HG03439 (cell line): ENCODE results near the gene L3MBTL4.
A peak's percentile ranks its signal among the peaks of the same experiment; 100 is the strongest.
"Not testable (repeated sequence)": the region's sequence is repeated elsewhere in the genome, so short reads cannot be mapped to it uniquely, and the experiment has no call there.

Experiments
- ATAC-seq: cut with Tn5 transposase; IDR thresholded peaks from one replicate; pipeline ENCODE4 v1.9.1; 2021; ENCODE audit warnings: mild to moderate bottlenecking, moderate library complexity; ENCODE audit not compliant: unreplicated experiment

Gene L3MBTL4

GRCh38 chr18:6313415-6313814 is 101.3 kb downstream of the L3MBTL4 start:
- no peak for ATAC-seq

- no peak for ATAC-seq
These were observed 103.1 kb downstream of the L3MBTL4 start for GRCh38 chr18:6311456-6312215.

GRCh38 chr18:6310714-6311113 is 104.0 kb downstream of the L3MBTL4 start:
- ATAC-seq = no peak

- ATAC-seq = no peak
These were observed 116.8 kb downstream of the L3MBTL4 start for GRCh38 chr18:6297875-6298274.

- ATAC-seq = no peak
These were observed 120.4 kb downstream of the L3MBTL4 start for GRCh38 chr18:6294148-6294784.

GRCh38 chr18:6289843-6290242 is 124.9 kb downstream of the L3MBTL4 start:
- ATAC-seq = no peak

GRCh38 chr18:6286585-6286984 is 128.1 kb downstream of the L3MBTL4 start:
- no peak for ATAC-seq

- ATAC-seq = no peak
These were observed 129.9 kb downstream of the L3MBTL4 start for GRCh38 chr18:6284761-6285160.

GRCh38 chr18:6284300-6284699 is 130.4 kb downstream of the L3MBTL4 start:
- ATAC-seq = no peak

- ATAC-seq = no peak
These were observed 132.8 kb downstream of the L3MBTL4 start for GRCh38 chr18:6281874-6282273.

- ATAC-seq = no peak
These were observed 134.4 kb downstream of the L3MBTL4 start for GRCh38 chr18:6280211-6280743.

- no peak for ATAC-seq
These were observed 135.4 kb downstream of the L3MBTL4 start for GRCh38 chr18:6279308-6279707.

GRCh38 chr18:6273423-6273822 is 141.3 kb downstream of the L3MBTL4 start:
- ATAC-seq = no peak

- ATAC-seq = not testable (repeated sequence)
These were observed 142.6 kb downstream of the L3MBTL4 start for GRCh38 chr18:6272144-6272543.

- ATAC-seq = no peak
These were observed 143.1 kb downstream of the L3MBTL4 start for GRCh38 chr18:6271585-6271984.

- ATAC-seq = peak; percentile 86
These were observed 143.9 kb downstream of the L3MBTL4 start for GRCh38 chr18:6270771-6271216.

- no peak for ATAC-seq
These were observed 144.9 kb downstream of the L3MBTL4 start for GRCh38 chr18:6269660-6270332.

GRCh38 chr18:6266212-6266611 is 148.5 kb downstream of the L3MBTL4 start:
- ATAC-seq = no peak

GRCh38 chr18:6261938-6262337 is 152.8 kb downstream of the L3MBTL4 start:
- ATAC-seq = no peak

- not testable (repeated sequence) for ATAC-seq
These were observed 155.4 kb downstream of the L3MBTL4 start for GRCh38 chr18:6259324-6259723.

GRCh38 chr18:6257950-6258349 is 156.8 kb downstream of the L3MBTL4 start:
- ATAC-seq = no peak

- ATAC-seq = no peak
These were observed 158.2 kb downstream of the L3MBTL4 start for GRCh38 chr18:6256521-6256920.
